ENCODE measurements around the gene OR8B3. TPM values are rescaled to one million over a fixed set of nuclear protein-coding genes. Genes with fewer than 3 reads are reported as not detected.
"Not testable (repeated sequence)": the region's sequence is repeated elsewhere in the genome, so short reads cannot be mapped to it uniquely, and the experiment has no call there.

OR8B3 gene
- total and polyA plus RNA-seq, 2 donors: not detected

- no peak overlapping the region for H3K27ac ChIP-seq (ENCODE audit: low read depth in 1 of 2, low read length in 1 of 2)
- no peaks in the 10 kb centered on the region for H3K4me1 ChIP-seq (ENCODE audit: control insufficient read depth in 2 of 2, insufficient read depth in 2 of 2, low read length in 2 of 2)
- no peaks in the 10 kb centered on the region for H3K36me3 ChIP-seq (ENCODE audit: control insufficient read depth in 2 of 2, insufficient read depth in 2 of 2, low read length in 1 of 2)
- no peaks in the 10 kb centered on the region for H3K9me3 ChIP-seq (ENCODE audit: control insufficient read depth in 2 of 2, insufficient read depth in 1 of 2, low read length in 1 of 2)
- H3K4me3 ChIP-seq (ENCODE audit: low read length in 2 of 2): no peak overlapping the region
- no peak for DNase-seq (ENCODE audit: low read depth in 6 of 9, low spot score in 9 of 9)
- H3K27me3 ChIP-seq (ENCODE audit: control insufficient read depth in 2 of 2, insufficient read depth in 1 of 2, low read length in 1 of 2): no peaks in the 10 kb centered on the region
- 91% methylated on average over 2 of the region's 2 CpGs for WGBS
These were observed 30.8 kb upstream of the OR8B3 start for GRCh38 chr11:124429599-124429998.

- no peak within 1 kb of the TSS for H3K4me3 ChIP-seq (ENCODE audit: low read length in 2 of 2)
- WGBS: 88% methylated on average over 2 of the region's 2 CpGs
- H3K27ac ChIP-seq (ENCODE audit: low read depth in 1 of 2, low read length in 1 of 2): no peak within 1 kb of the TSS
These were observed 25.6 kb upstream of the OR8B3 start, which contains the start of gene OR8B4 for GRCh38 chr11:124424384-124424921. TSS of gene OR8B4 (minus strand) at chr11:124424871. CDS start at chr11:124424871, 0 bp downstream.

GRCh38 chr11:124421043-124421442 lies 22.2 kb upstream of the OR8B3 start:
- Histone ChIP-seq H3K4me1 (ENCODE audit: control insufficient read depth in 2 of 2, insufficient read depth in 2 of 2, low read length in 2 of 2) (no peaks in the 10 kb centered on the region), H3K27ac (ENCODE audit: low read depth in 1 of 2, low read length in 1 of 2) (no peak overlapping the region), H3K27me3 (ENCODE audit: control insufficient read depth in 2 of 2, insufficient read depth in 1 of 2, low read length in 1 of 2) (no peaks in the 10 kb centered on the region), H3K9me3 (ENCODE audit: control insufficient read depth in 2 of 2, insufficient read depth in 1 of 2, low read length in 1 of 2) (no peaks in the 10 kb centered on the region), H3K36me3 (ENCODE audit: control insufficient read depth in 2 of 2, insufficient read depth in 2 of 2, low read length in 1 of 2) (no peaks in the 10 kb centered on the region), H3K4me3 (ENCODE audit: low read length in 2 of 2) (no peak overlapping the region)
- WGBS: 83% methylated on average over 4 of the region's 4 CpGs
- no peak for DNase-seq (ENCODE audit: low read depth in 6 of 9, low spot score in 9 of 9)

More at GRCh38 chr11:124424384-124424921, 25.6 kb upstream of the OR8B3 start, which contains the start of gene OR8B4:
- Histone ChIP-seq H3K27me3 (ENCODE audit: control insufficient read depth in 2 of 2, insufficient read depth in 1 of 2, low read length in 1 of 2) (no peaks in the 10 kb centered on the region), H3K4me1 (ENCODE audit: control insufficient read depth in 2 of 2, insufficient read depth in 2 of 2, low read length in 2 of 2) (no peaks in the 10 kb centered on the region), H3K9me3 (ENCODE audit: control insufficient read depth in 2 of 2, insufficient read depth in 1 of 2, low read length in 1 of 2) (no peaks in the 10 kb centered on the region), H3K36me3 (ENCODE audit: control insufficient read depth in 2 of 2, insufficient read depth in 2 of 2, low read length in 1 of 2) (no peaks in the 10 kb centered on the region)
- no peak for DNase-seq (ENCODE audit: low read depth in 6 of 9, low spot score in 9 of 9)

- H3K9me3 ChIP-seq (ENCODE audit: control insufficient read depth in 2 of 2, insufficient read depth in 1 of 2, low read length in 1 of 2): no peaks in the 10 kb centered on the region
- no peaks in the 10 kb centered on the region for H3K4me1 ChIP-seq (ENCODE audit: control insufficient read depth in 2 of 2, insufficient read depth in 2 of 2, low read length in 2 of 2)
- no peak for DNase-seq (ENCODE audit: low read depth in 6 of 9, low spot score in 9 of 9)
- no peaks in the 10 kb centered on the region for H3K27me3 ChIP-seq (ENCODE audit: control insufficient read depth in 2 of 2, insufficient read depth in 1 of 2, low read length in 1 of 2)
- no peaks in the 10 kb centered on the region for H3K36me3 ChIP-seq (ENCODE audit: control insufficient read depth in 2 of 2, insufficient read depth in 2 of 2, low read length in 1 of 2)
- WGBS: 19% methylated on average over 5 of the region's 5 CpGs
- no peak overlapping the region for H3K4me3 ChIP-seq (ENCODE audit: low read length in 2 of 2)
- H3K27ac ChIP-seq (ENCODE audit: low read depth in 1 of 2, low read length in 1 of 2): no peak overlapping the region
These were observed 16.6 kb upstream of the OR8B3 start for GRCh38 chr11:124415356-124415923.

GRCh38 chr11:124409906-124410305 lies 11.1 kb upstream of the OR8B3 start:
- Histone ChIP-seq H3K27me3 (ENCODE audit: control insufficient read depth in 2 of 2, insufficient read depth in 1 of 2, low read length in 1 of 2) (no peaks in the 10 kb centered on the region), H3K27ac (ENCODE audit: low read depth in 1 of 2, low read length in 1 of 2) (no peak overlapping the region), H3K9me3 (ENCODE audit: control insufficient read depth in 2 of 2, insufficient read depth in 1 of 2, low read length in 1 of 2) (no peaks in the 10 kb centered on the region), H3K36me3 (ENCODE audit: control insufficient read depth in 2 of 2, insufficient read depth in 2 of 2, low read length in 1 of 2) (no peaks in the 10 kb centered on the region), H3K4me1 (ENCODE audit: control insufficient read depth in 2 of 2, insufficient read depth in 2 of 2, low read length in 2 of 2) (no peaks in the 10 kb centered on the region), H3K4me3 (ENCODE audit: low read length in 2 of 2) (no peak overlapping the region)
- no peak for DNase-seq (ENCODE audit: low read depth in 6 of 9, low spot score in 9 of 9)
- 92% methylated on average over 7 of the region's 7 CpGs for WGBS

GRCh38 chr11:124405581-124405980 lies 6.8 kb upstream of the OR8B3 start:
- no peak for DNase-seq (ENCODE audit: low read depth in 6 of 9, low spot score in 9 of 9)
- Histone ChIP-seq H3K27me3 (ENCODE audit: control insufficient read depth in 2 of 2, insufficient read depth in 1 of 2, low read length in 1 of 2) (no peaks in the 10 kb centered on the region), H3K36me3 (ENCODE audit: control insufficient read depth in 2 of 2, insufficient read depth in 2 of 2, low read length in 1 of 2) (no peaks in the 10 kb centered on the region), H3K4me3 (ENCODE audit: low read length in 2 of 2) (no peak overlapping the region), H3K9me3 (ENCODE audit: control insufficient read depth in 2 of 2, insufficient read depth in 1 of 2, low read length in 1 of 2) (no peaks in the 10 kb centered on the region), H3K27ac (ENCODE audit: low read depth in 1 of 2, low read length in 1 of 2) (no peak overlapping the region), H3K4me1 (ENCODE audit: control insufficient read depth in 2 of 2, insufficient read depth in 2 of 2, low read length in 2 of 2) (no peaks in the 10 kb centered on the region)
- WGBS: 90% methylated on average over 2 of the region's 2 CpGs

GRCh38 chr11:124403186-124403585 lies 4.4 kb upstream of the OR8B3 start:
- H3K4me3 ChIP-seq (ENCODE audit: low read length in 2 of 2); H3K4me1 ChIP-seq (ENCODE audit: control insufficient read depth in 2 of 2, insufficient read depth in 2 of 2, low read length in 2 of 2); DNase-seq (ENCODE audit: low read depth in 6 of 9, low spot score in 9 of 9); H3K9me3 ChIP-seq (ENCODE audit: control insufficient read depth in 2 of 2, insufficient read depth in 1 of 2, low read length in 1 of 2); H3K27ac ChIP-seq (ENCODE audit: low read depth in 1 of 2, low read length in 1 of 2); H3K27me3 ChIP-seq (ENCODE audit: control insufficient read depth in 2 of 2, insufficient read depth in 1 of 2, low read length in 1 of 2); H3K36me3 ChIP-seq (ENCODE audit: control insufficient read depth in 2 of 2, insufficient read depth in 2 of 2, low read length in 1 of 2): not testable (repeated sequence)
- WGBS: 98% methylated on average over 18 of the region's 27 CpGs

- WGBS: 56% methylated on average over 8 of the region's 8 CpGs
- Histone ChIP-seq H3K36me3 (ENCODE audit: control insufficient read depth in 2 of 2, insufficient read depth in 2 of 2, low read length in 1 of 2) (no peaks in the 10 kb centered on the region), H3K9me3 (ENCODE audit: control insufficient read depth in 2 of 2, insufficient read depth in 1 of 2, low read length in 1 of 2) (no peaks in the 10 kb centered on the region), H3K27me3 (ENCODE audit: control insufficient read depth in 2 of 2, insufficient read depth in 1 of 2, low read length in 1 of 2) (no peaks in the 10 kb centered on the region), H3K4me3 (ENCODE audit: low read length in 2 of 2) (no peak overlapping the region), H3K27ac (ENCODE audit: low read depth in 1 of 2, low read length in 1 of 2) (no peak overlapping the region), H3K4me1 (ENCODE audit: control insufficient read depth in 2 of 2, insufficient read depth in 2 of 2, low read length in 2 of 2) (no peaks in the 10 kb centered on the region)
- peak; percentile 8 to 70 (median 21) for DNase-seq (ENCODE audit: low read depth in 6 of 9, low spot score in 9 of 9)
These were observed 3.6 kb upstream of the OR8B3 start for GRCh38 chr11:124402326-124402922.

GRCh38 chr11:124396847-124397246 lies 2.0 kb downstream of the OR8B3 start:
- not testable (repeated sequence) for H3K27me3 ChIP-seq (ENCODE audit: control insufficient read depth in 2 of 2, insufficient read depth in 1 of 2, low read length in 1 of 2); H3K4me1 ChIP-seq (ENCODE audit: control insufficient read depth in 2 of 2, insufficient read depth in 2 of 2, low read length in 2 of 2); DNase-seq (ENCODE audit: low read depth in 6 of 9, low spot score in 9 of 9); H3K4me3 ChIP-seq (ENCODE audit: low read length in 2 of 2); H3K9me3 ChIP-seq (ENCODE audit: control insufficient read depth in 2 of 2, insufficient read depth in 1 of 2, low read length in 1 of 2); H3K36me3 ChIP-seq (ENCODE audit: control insufficient read depth in 2 of 2, insufficient read depth in 2 of 2, low read length in 1 of 2); H3K27ac ChIP-seq (ENCODE audit: low read depth in 1 of 2, low read length in 1 of 2)
- WGBS: 96% methylated on average over 2 of the region's 4 CpGs

Data from thymus (tissue), 11 donors.